Skeletal muscle cell (primary cell): ENCODE measurements around the gene RASEF.

Source experiments
- DNase-seq: peaks from one replicate; pipeline ENCODE4 v3.0.0-alpha.2; 2010; ENCODE audit warnings: low read depth
- H3K4me3 ChIP-seq: 2 replicates; pipeline ENCODE4 v1.5.1; 2011; ENCODE audit warnings: low read depth, mild to moderate bottlenecking, control low read depth, low read length, moderate library complexity

The RASEF gene

GRCh38 chr9:83020327-83020726 lies 42.6 kb downstream of the RASEF start:
- no peak overlapping the region for H3K4me3 ChIP-seq
- DNase-seq = no peak

GRCh38 chr9:83019246-83019645 lies 43.7 kb downstream of the RASEF start:
- H3K4me3 ChIP-seq = no peak overlapping the region

GRCh38 chr9:83015897-83016296 lies 47.0 kb downstream of the RASEF start:
- no peak for DNase-seq
- H3K4me3 ChIP-seq = no peak overlapping the region

More at GRCh38 chr9:83019246-83019645, 43.7 kb downstream of the RASEF start:
- DNase-seq = no peak

GRCh38 chr9:83013867-83014605 lies 48.9 kb downstream of the RASEF start:
- DNase-seq = no peak
- H3K4me3 ChIP-seq = no peak overlapping the region

- no peak for DNase-seq
- no peak overlapping the region for H3K4me3 ChIP-seq
Observed at GRCh38 chr9:83012922-83013838, 49.8 kb downstream of the RASEF start.

- no peak overlapping the region for H3K4me3 ChIP-seq
- DNase-seq = no peak
Observed at GRCh38 chr9:83012168-83012921, 50.6 kb downstream of the RASEF start.

- H3K4me3 ChIP-seq = no peak overlapping the region
- no peak for DNase-seq
Observed at GRCh38 chr9:83011611-83012010, 51.3 kb downstream of the RASEF start.

- DNase-seq = no peak
Observed at GRCh38 chr9:83007521-83008300, 55.2 kb downstream of the RASEF start.

GRCh38 chr9:83006378-83006777 lies 56.6 kb downstream of the RASEF start:
- H3K4me3 ChIP-seq = no peak overlapping the region
- no peak for DNase-seq

More at GRCh38 chr9:83007521-83008300, 55.2 kb downstream of the RASEF start:
- no peak overlapping the region for H3K4me3 ChIP-seq

- H3K4me3 ChIP-seq = no peak overlapping the region
- DNase-seq = no peak
Observed at GRCh38 chr9:83005963-83006362, 57.0 kb downstream of the RASEF start.

- no peak for DNase-seq
- H3K4me3 ChIP-seq = no peak overlapping the region
Observed at GRCh38 chr9:83005361-83005760, 57.6 kb downstream of the RASEF start.

GRCh38 chr9:83002329-83002728 lies 60.6 kb downstream of the RASEF start:
- no peak for DNase-seq
- H3K4me3 ChIP-seq = no peak overlapping the region

- DNase-seq = no peak
- H3K4me3 ChIP-seq = no peak overlapping the region
Observed at GRCh38 chr9:83000765-83001164, 62.2 kb downstream of the RASEF start.

- no peak overlapping the region for H3K4me3 ChIP-seq
- DNase-seq = no peak
Observed at GRCh38 chr9:82998409-82998808, 64.5 kb downstream of the RASEF start.

- DNase-seq = no peak
- no peak overlapping the region for H3K4me3 ChIP-seq
Observed at GRCh38 chr9:82997476-82998140, 65.3 kb downstream of the RASEF start.

- no peak for DNase-seq
Observed at GRCh38 chr9:82996941-82997340, 66.0 kb downstream of the RASEF start.

GRCh38 chr9:82993856-82994605 lies 68.9 kb downstream of the RASEF start:
- H3K4me3 ChIP-seq = no peak overlapping the region
- no peak for DNase-seq

More at GRCh38 chr9:82996941-82997340, 66.0 kb downstream of the RASEF start:
- no peak overlapping the region for H3K4me3 ChIP-seq

- DNase-seq = no peak
- H3K4me3 ChIP-seq = no peak overlapping the region
Observed at GRCh38 chr9:82991671-82992070, 71.3 kb downstream of the RASEF start.
